Vagina (tissue), 2 donors: ENCODE results near the gene CMYA5.

Experiments
- POLR2A ChIP-seq, 2 donors: fragments of 450-650 bp; IDR thresholded peaks; one replicate each; pipeline ENCODE4 v1.6.1; 2017; ENCODE audit warnings: antibody characterized with exemption in 2 of 2, mild to moderate bottlenecking in 2 of 2, moderate library complexity in 2 of 2
- TF ChIP-seq, protein P1 (sequence below), 3 experiments: fragments of 450-650 bp in 2 of 3; fragments of 200-600 bp in 1 of 3; sonication (generic) in 1 of 3; IDR thresholded peaks; one replicate each; pipeline ENCODE4 v1.5.1; 2017 to 2019; ENCODE audit warnings: antibody characterized with exemption in 3 of 3, mild to moderate bottlenecking in 2 of 3, moderate library complexity in 2 of 3

DNA sequence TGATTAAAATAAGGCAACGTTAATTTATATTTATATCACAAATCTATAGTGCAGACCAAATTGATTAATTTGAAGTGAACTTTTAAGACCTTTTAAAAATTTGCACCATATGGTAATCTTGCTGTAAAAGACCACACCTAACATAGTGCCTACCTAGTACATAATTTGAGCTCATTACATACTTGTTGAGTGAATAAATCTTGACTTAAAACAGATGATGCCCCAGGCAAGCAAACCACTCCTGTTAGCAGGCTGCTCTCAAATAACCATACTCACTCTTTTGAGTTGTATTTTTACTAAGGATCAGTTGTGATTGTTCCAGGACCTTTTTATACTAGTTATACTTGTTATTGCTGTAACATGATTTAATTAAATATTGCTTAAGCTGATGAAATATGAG is 27.2 kb downstream of the CMYA5 start:
- no peak for TF ChIP-seq POLR2A (IDR thresholded peaks at IDR 0.05)
- TF ChIP-seq, protein P1, sequence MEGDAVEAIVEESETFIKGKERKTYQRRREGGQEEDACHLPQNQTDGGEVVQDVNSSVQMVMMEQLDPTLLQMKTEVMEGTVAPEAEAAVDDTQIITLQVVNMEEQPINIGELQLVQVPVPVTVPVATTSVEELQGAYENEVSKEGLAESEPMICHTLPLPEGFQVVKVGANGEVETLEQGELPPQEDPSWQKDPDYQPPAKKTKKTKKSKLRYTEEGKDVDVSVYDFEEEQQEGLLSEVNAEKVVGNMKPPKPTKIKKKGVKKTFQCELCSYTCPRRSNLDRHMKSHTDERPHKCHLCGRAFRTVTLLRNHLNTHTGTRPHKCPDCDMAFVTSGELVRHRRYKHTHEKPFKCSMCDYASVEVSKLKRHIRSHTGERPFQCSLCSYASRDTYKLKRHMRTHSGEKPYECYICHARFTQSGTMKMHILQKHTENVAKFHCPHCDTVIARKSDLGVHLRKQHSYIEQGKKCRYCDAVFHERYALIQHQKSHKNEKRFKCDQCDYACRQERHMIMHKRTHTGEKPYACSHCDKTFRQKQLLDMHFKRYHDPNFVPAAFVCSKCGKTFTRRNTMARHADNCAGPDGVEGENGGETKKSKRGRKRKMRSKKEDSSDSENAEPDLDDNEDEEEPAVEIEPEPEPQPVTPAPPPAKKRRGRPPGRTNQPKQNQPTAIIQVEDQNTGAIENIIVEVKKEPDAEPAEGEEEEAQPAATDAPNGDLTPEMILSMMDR (IDR thresholded peaks at IDR 0.05), result no peak
